A673 (cell line): Measurements from ENCODE around the gene SLC39A3. TPM values are rescaled to one million over a fixed set of nuclear protein-coding genes. Genes with fewer than 3 reads are reported as not detected.

Experiments
- BruUV-seq: library from RNA; stranded (reverse); fragments of 400-500 nt; replicated peaks from 2 replicates; lab custom pipeline; 2021; lab: Mats Ljungman, UMichigan
- CTCF ChIA-PET: fragments of 300-600 bp; sonication (Branson Sonifier 250); formaldehyde crosslinking; loops from one replicate; lab custom pipeline; 2022; ENCODE audit warnings: antibody characterized with exemption; lab: Charles Lee
- POLR2A ChIA-PET: fragments of 300-600 bp; sonication (Branson Sonifier 250); formaldehyde crosslinking; loops from one replicate; lab custom pipeline; 2022; ENCODE audit warnings: antibody characterized with exemption; ENCODE audit not compliant: low non-redundant PET; lab: Charles Lee
- DNase-seq: peaks from one replicate; pipeline ENCODE4 v3.0.0-alpha.2; 2015; ENCODE audit warnings: low spot score
- H3K27ac ChIP-seq: fragments of 200-600 bp; sonication (generic); 2 replicates; pipeline ENCODE4 v1.5.1; 2016; ENCODE audit warnings: mixed run types, low read depth, mild to moderate bottlenecking, mixed read lengths, antibody characterized with exemption, low read length; ENCODE audit not compliant: poor library complexity, severe bottlenecking
- H3K27me3 ChIP-seq: fragments of 200-600 bp; sonication (generic); replicated peaks from 2 replicates; pipeline ENCODE4 v1.6.1; 2017; ENCODE audit warnings: mixed run types, low read depth, mild to moderate bottlenecking, mixed read lengths, antibody characterized with exemption, low read length; ENCODE audit not compliant: insufficient read depth, poor library complexity
- H3K36me3 ChIP-seq: fragments of 200-600 bp; sonication (generic); 2 replicates; pipeline ENCODE4 v1.6.1; 2016; ENCODE audit warnings: mixed run types, mild to moderate bottlenecking, mixed read lengths, antibody characterized with exemption, low read length; ENCODE audit not compliant: insufficient read depth, poor library complexity, severe bottlenecking
- H3K4me1 ChIP-seq: fragments of 200-600 bp; sonication (generic); 2 replicates; pipeline ENCODE4 v1.6.1; 2017; ENCODE audit warnings: mixed run types, mild to moderate bottlenecking, mixed read lengths, antibody characterized with exemption, low read length; ENCODE audit not compliant: insufficient read depth, poor library complexity, severe bottlenecking
- H3K4me3 ChIP-seq: fragments of 200-600 bp; sonication (generic); 2 replicates; pipeline ENCODE4 v1.5.1; 2016; ENCODE audit warnings: low read depth, mixed run types, mild to moderate bottlenecking, mixed read lengths, low read length; ENCODE audit not compliant: poor library complexity, severe bottlenecking
- H3K9me3 ChIP-seq: fragments of 200-600 bp; sonication (generic); 2 replicates; pipeline ENCODE4 v1.6.1; 2016; ENCODE audit warnings: mixed run types, low read depth, mild to moderate bottlenecking, mixed read lengths, antibody characterized with exemption, low read length; ENCODE audit not compliant: poor library complexity, severe bottlenecking
- CTCF ChIP-seq: fragments of 300-800, 200-600 bp; sonication (generic); conservative IDR thresholded peaks from 2 replicates; pipeline ENCODE4 v1.5.1; 2017; ENCODE audit warnings: low read depth, mild to moderate bottlenecking, antibody characterized with exemption, low read length, moderate library complexity, mixed read lengths
- EZH2 ChIP-seq: fragments of 200-600 bp; sonication (generic); IDR thresholded peaks from 2 replicates; pipeline ENCODE4 v1.6.1; 2017; ENCODE audit warnings: borderline replicate concordance, low read depth, mild to moderate bottlenecking, mixed read lengths, antibody characterized with exemption, low read length; ENCODE audit not compliant: poor library complexity, severe bottlenecking
- intact Hi-C: fragments of 100-400 bp; cut with micrococcal nuclease; formaldehyde crosslinking; loops from one replicate; pipeline ENCODE4 v1.10.0; 2022; ENCODE audit not compliant: unreplicated experiment
- total RNA-seq: library from RNA; stranded (reverse); gene quantifications from 2 replicates; pipeline ENCODE4 v1.2.3, GENCODE V29; 2021

Gene SLC39A3
- total RNA-seq, 1 experiment from 2014 or later: 44.8 TPM

GRCh38 chr19:2711172-2711874 is 28.5 kb downstream of the SLC39A3 start:
- no peaks in the 10 kb centered on the region for H3K27me3 ChIP-seq
- CTCF ChIA-PET: interaction anchor here (0.6 kb wide), 2 partner anchors 13 to 80 kb away, joined by 3 read pairs; no protein-coding TSS in a partner anchor
- no peak for DNase-seq
- intact Hi-C loops: no loop called here
- H3K4me3 ChIP-seq: no peak overlapping the region
- no peak overlapping the region for H3K27ac ChIP-seq
- no TSS peak for BruUV-seq
- POLR2A ChIA-PET: no interaction called here
- peaks cover 6% of the 10 kb centered on the region for H3K36me3 ChIP-seq
- H3K4me1 ChIP-seq: no peaks in the 10 kb centered on the region
- TF ChIP-seq EZH2 (no peak), CTCF (no peak)
- H3K9me3 ChIP-seq: peaks cover 7% of the 10 kb centered on the region

- BruUV-seq: no TSS peak
- POLR2A ChIA-PET: no interaction called here
Measured at GRCh38 chr19:2706251-2706650, 33.6 kb downstream of the SLC39A3 start.

GRCh38 chr19:2703691-2704216 is 36.1 kb downstream of the SLC39A3 start:
- POLR2A ChIA-PET: no interaction called here
- CTCF ChIA-PET: interaction anchor here (0.6 kb wide), 1 partner anchor 55 kb away, joined by 3 read pairs; no protein-coding TSS in a partner anchor
- TF ChIP-seq CTCF (no peak), EZH2 (no peak)
- Histone ChIP-seq H3K9me3 (no peaks in the 10 kb centered on the region), H3K27me3 (peaks cover 25% of the 10 kb centered on the region), H3K36me3 (no peaks in the 10 kb centered on the region), H3K4me3 (no peak overlapping the region), H3K27ac (no peak overlapping the region), H3K4me1 (no peaks in the 10 kb centered on the region)
- intact Hi-C loops: no loop called here
- BruUV-seq: no TSS peak
- DNase-seq: no peak

More at GRCh38 chr19:2706251-2706650, 33.6 kb downstream of the SLC39A3 start:
- no peak for TF ChIP-seq EZH2
- no peak for TF ChIP-seq CTCF
- DNase-seq: no peak
- Histone ChIP-seq H3K4me1 (no peaks in the 10 kb centered on the region), H3K9me3 (no peaks in the 10 kb centered on the region), H3K27ac (no peak overlapping the region), H3K27me3 (peaks cover 9% of the 10 kb centered on the region), H3K4me3 (no peak overlapping the region), H3K36me3 (no peaks in the 10 kb centered on the region)
- intact Hi-C loops: no loop called here
- CTCF ChIA-PET: no interaction called here
